ENCODE measurements around the gene WDR88. TPM values are rescaled to one million over a fixed set of nuclear protein-coding genes. Genes with fewer than 3 reads are reported as not detected.

Gene WDR88
- total and polyA plus RNA-seq, 2 experiments from 2014 or later: not detected

GRCh38 chr19:33159893-33160292 lies 28.0 kb downstream of the WDR88 start:
- H3K79me2 ChIP-seq (replicated peaks; ENCODE audit: insufficient read depth): no peaks in the 10 kb centered on the region
- Mint-ChIP-seq H3K36me3 (ENCODE audit: low read depth) (peaks cover 6% of the 10 kb centered on the region), H3K4me1 (no peaks in the 10 kb centered on the region), H3K27ac (no peak overlapping the region), H3K9me3 (peaks cover 18% of the 10 kb centered on the region), H3K4me3 (no peak overlapping the region), H3K27me3 (ENCODE audit: insufficient read depth, low read depth, poor library complexity) (peaks cover 3% of the 10 kb centered on the region)
- H3F3A ChIP-seq (replicated peaks; ENCODE audit: low read depth): no peaks in the 10 kb centered on the region
- H2AFZ ChIP-seq: no peak overlapping the region
- DNase-seq (ENCODE audit: low spot score): no peak
- no peak overlapping the region for H3K4me2 ChIP-seq
- H3K4me3 ChIP-seq: no peak overlapping the region
- ATAC-seq: no peak
- H3K36me3 ChIP-seq (ENCODE audit: insufficient read depth): no peaks in the 10 kb centered on the region
- no peaks in the 10 kb centered on the region for H3K4me1 ChIP-seq (ENCODE audit: insufficient read depth)
- H3K27ac ChIP-seq (ENCODE audit: low read depth): no peak overlapping the region
- TF ChIP-seq ZNF462 (CRISPR knock-in tag; IDR thresholded peaks at IDR 0.05) (no peak), ETS1 (IDR thresholded peaks at IDR 0.05) (no peak), POLR2AphosphoS5 (IDR thresholded peaks at IDR 0.05; ENCODE audit: low read depth) (no peak), CREB1 (CRISPR knock-in tag; IDR thresholded peaks at IDR 0.05; ENCODE audit: low read depth) (no peak), NANOG (IDR thresholded peaks at IDR 0.05; ENCODE audit: borderline replicate concordance) (no peak), REST (IDR thresholded peaks at IDR 0.05; ENCODE audit: unreplicated experiment) (no peak), STAT1 (IDR thresholded peaks at IDR 0.05; ENCODE audit: unreplicated experiment) (no peak), CTCF (conservative IDR thresholded peaks at IDR 0.05; ENCODE audit: low read depth in 2 of 2) (no peak), EZH2phosphoT487 (IDR thresholded peaks at IDR 0.05; ENCODE audit: unreplicated experiment) (no peak), ZNF331 (CRISPR knock-in tag; IDR thresholded peaks at IDR 0.05; ENCODE audit: low read depth) (no peak), EZH2 (IDR thresholded peaks at IDR 0.05; ENCODE audit: low read depth, unreplicated experiment) (no peak), ZNF114 (CRISPR knock-in tag; IDR thresholded peaks at IDR 0.05) (no peak), JUNB (IDR thresholded peaks at IDR 0.05; ENCODE audit: unreplicated experiment) (no peak)
- no peaks in the 10 kb centered on the region for H3K9me2 ChIP-seq (ENCODE audit: insufficient read depth)
- no peaks in the 10 kb centered on the region for H4K20me1 ChIP-seq (replicated peaks; ENCODE audit: insufficient read depth)
- no peaks in the 10 kb centered on the region for H3K27me3 ChIP-seq (ENCODE audit: insufficient read depth)
